IPS-18c (cell line): ENCODE data around the gene RPL37.

Source experiments
- H3K4me3 ChIP-seq: 2 replicates; pipeline ENCODE4 v1.7.0; 2013; ENCODE audit warnings: low read depth, mild to moderate bottlenecking, low read length, moderate library complexity; ENCODE audit not compliant: insufficient read depth
- H3K9me3 ChIP-seq: one replicate; pipeline ENCODE4 v1.6.1; 2013; ENCODE audit warnings: mild to moderate bottlenecking, low read length, moderate library complexity; ENCODE audit not compliant: control insufficient read depth, insufficient read depth

Gene RPL37

GRCh38 chr5:40784027-40784653 is 50.9 kb downstream of the RPL37 start:
- H3K9me3 ChIP-seq: no peaks in the 10 kb centered on the region
- H3K4me3 ChIP-seq: no peak overlapping the region

- no peaks in the 10 kb centered on the region for H3K9me3 ChIP-seq
- no peak overlapping the region for H3K4me3 ChIP-seq
Measured at GRCh38 chr5:40781843-40782409, 53.1 kb downstream of the RPL37 start.

- H3K4me3 ChIP-seq: no peak overlapping the region
- H3K9me3 ChIP-seq: no peaks in the 10 kb centered on the region
Measured at GRCh38 chr5:40780858-40781257, 54.2 kb downstream of the RPL37 start.

GRCh38 chr5:40780199-40780598 is 54.8 kb downstream of the RPL37 start:
- Histone ChIP-seq H3K4me3 (no peak overlapping the region), H3K9me3 (no peaks in the 10 kb centered on the region)

- no peaks in the 10 kb centered on the region for H3K9me3 ChIP-seq
- H3K4me3 ChIP-seq: no peak overlapping the region
Measured at GRCh38 chr5:40779561-40779960, 55.5 kb downstream of the RPL37 start.

GRCh38 chr5:40778133-40778532 is 56.9 kb downstream of the RPL37 start:
- H3K4me3 ChIP-seq: no peak overlapping the region
- no peaks in the 10 kb centered on the region for H3K9me3 ChIP-seq

GRCh38 chr5:40776658-40776977 is 58.4 kb downstream of the RPL37 start:
- no peaks in the 10 kb centered on the region for H3K9me3 ChIP-seq
- H3K4me3 ChIP-seq: no peak overlapping the region

- no peak overlapping the region for H3K4me3 ChIP-seq
- H3K9me3 ChIP-seq: no peaks in the 10 kb centered on the region
Measured at GRCh38 chr5:40775846-40776657, 59.0 kb downstream of the RPL37 start.
